Omental fat pad (tissue), 4 donors: ENCODE measurements around the gene MND1. TPM values are rescaled to one million over a fixed set of nuclear protein-coding genes. Genes with fewer than 3 reads are reported as not detected.

Experiments used
- ATAC-seq: fragments of 150-250 bp; one replicate; pipeline ENCODE4 v1.9.1; 2016; ENCODE audit warnings: mild to moderate bottlenecking, moderate library complexity; ENCODE audit not compliant: low FRiP score
- DNase-seq: peaks from one replicate; pipeline ENCODE4 v3.0.0-alpha.2; 2019; ENCODE audit warnings: low spot score
- CTCF ChIP-seq, 3 donors: fragments of 450-650 bp; IDR thresholded peaks; one replicate each; pipeline ENCODE4 v1.5.1; 2016 to 2017; ENCODE audit warnings: antibody characterized with exemption in 3 of 3, mild to moderate bottlenecking in 3 of 3, moderate library complexity in 2 of 3
- total RNA-seq, 4 donors: library from RNA; depleted of rRNA; stranded (reverse); fragments of >200 nt; gene quantifications; one replicate each; pipeline ENCODE4 v1.1.0, GENCODE V29; 2016

Gene MND1
- total RNA-seq, 4 donors from 2014 or later, result 1.6 TPM; not detected in 3

DNA sequence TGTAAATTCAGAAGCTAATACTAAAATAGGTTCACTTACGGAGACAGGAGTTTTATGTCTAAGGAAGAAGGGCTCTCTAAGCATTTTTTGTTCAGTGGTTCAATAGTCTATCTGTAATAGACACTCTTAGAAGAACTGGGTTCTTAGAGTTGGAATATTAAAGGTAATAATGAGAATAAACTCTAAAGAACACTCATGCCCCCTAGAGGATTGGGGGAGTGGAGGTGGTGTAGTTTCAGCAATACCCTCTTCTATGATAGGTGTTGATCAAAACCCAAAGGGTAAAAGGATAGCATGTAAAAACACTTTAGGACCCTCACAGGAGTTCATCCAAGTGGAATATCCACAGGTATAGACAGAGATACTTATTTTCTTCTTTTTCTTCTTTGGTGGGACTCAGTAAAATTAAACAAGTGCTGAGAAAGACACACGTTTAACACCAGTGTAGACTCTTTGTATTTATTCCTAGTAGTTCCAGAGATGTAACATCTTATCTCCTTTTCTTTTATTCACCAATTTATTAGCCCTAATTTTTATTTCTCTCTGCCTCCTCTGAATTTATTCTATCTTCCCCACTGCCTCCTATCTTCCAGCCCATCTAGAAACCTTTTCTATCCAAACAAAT, 25.7 kb upstream of the MND1 start:
- DNase-seq (no peak), ATAC-seq (no peak)

GRCh38 chr4:153322791-153323190, 21.7 kb upstream of the MND1 start:
- ATAC-seq, result no peak
- TF ChIP-seq CTCF (IDR thresholded peaks at IDR 0.05), result no peak
- DNase-seq, result no peak

More for the DNA sequence above, 25.7 kb upstream of the MND1 start:
- TF ChIP-seq CTCF (IDR thresholded peaks at IDR 0.05), result no peak

DNA sequence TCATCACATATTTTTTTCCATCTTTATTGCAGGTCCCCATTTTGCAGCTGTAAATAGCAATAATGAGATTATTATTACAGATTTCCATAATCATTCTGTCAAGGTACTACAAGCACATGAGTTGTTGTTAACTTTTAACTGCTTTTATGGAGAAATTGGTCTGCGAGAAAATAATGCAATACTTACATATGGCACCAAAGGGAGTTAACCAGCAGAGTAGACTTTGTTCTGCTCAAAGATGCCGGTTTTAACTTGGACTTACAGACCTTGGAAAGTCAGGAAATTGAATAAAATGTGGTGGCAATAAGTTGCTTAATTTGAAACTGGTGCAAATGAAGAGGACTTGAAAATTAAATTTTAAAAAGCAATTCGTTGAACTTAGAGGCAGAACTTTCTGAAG, 20.4 kb upstream of the MND1 start:
- DNase-seq (no peak), ATAC-seq (no peak)
- no peak for TF ChIP-seq CTCF (IDR thresholded peaks at IDR 0.05)

GRCh38 chr4:153325558-153325957, 18.9 kb upstream of the MND1 start:
- TF ChIP-seq CTCF (IDR thresholded peaks at IDR 0.05), result no peak
- ATAC-seq, result no peak
- no peak for DNase-seq

GRCh38 chr4:153326513-153326912, 18.0 kb upstream of the MND1 start:
- ATAC-seq (no peak), DNase-seq (no peak)
- no peak for TF ChIP-seq CTCF (IDR thresholded peaks at IDR 0.05)

GRCh38 chr4:153327247-153327646, 17.2 kb upstream of the MND1 start:
- no peak for ATAC-seq

More at GRCh38 chr4:153327247-153327646, 17.2 kb upstream of the MND1 start:
- TF ChIP-seq CTCF (IDR thresholded peaks at IDR 0.05), result no peak
- no peak for DNase-seq
